Right atrium auricular region (tissue), 2 donors: ENCODE results near the gene YJU2. TPM values are rescaled to one million over a fixed set of nuclear protein-coding genes. Genes with fewer than 3 reads are reported as not detected.

Experiments used
- DNase-seq: peaks from one replicate; pipeline ENCODE4 v3.0.0-alpha.2; 2019; ENCODE audit warnings: low spot score
- H3K27ac ChIP-seq, 2 donors: fragments of 200-600 bp; sonication (generic); 1 replicate in 1 of 2; 2 replicates in 1 of 2; pipeline ENCODE4 v1.5.1; 2016 to 2019
- H3K27me3 ChIP-seq, 2 donors: fragments of 200-600 bp; sonication (generic); one replicate each; pipeline versions ENCODE4 v1.5.1 to v1.6.0; 2017 to 2019
- H3K36me3 ChIP-seq: fragments of 200-600 bp; sonication (generic); one replicate; pipeline ENCODE4 v1.5.1; 2016
- H3K4me1 ChIP-seq, 2 donors: fragments of 200-600 bp; sonication (generic); one replicate each; pipeline versions ENCODE4 v1.5.1 to v1.6.0; 2017 to 2019
- H3K4me3 ChIP-seq, 2 donors: fragments of 200-600 bp; sonication (generic); 1 replicate in 1 of 2; 2 replicates in 1 of 2; pipeline ENCODE4 v1.5.1; 2017 to 2019; ENCODE audit warnings: mild to moderate bottlenecking in 1 of 2, moderate library complexity in 1 of 2
- H3K9me3 ChIP-seq, 2 donors: fragments of 200-600 bp; sonication (generic); one replicate each; pipeline ENCODE4 v1.5.1; 2019
- total RNA-seq, 2 donors: library from RNA; depleted of rRNA; stranded (reverse); fragments of >200 nt; gene quantifications; one replicate each; pipeline ENCODE4 v1.1.0, GENCODE V29; 2016
- TF ChIP-seq, protein P1 (sequence below), 2 donors: fragments of 200-600 bp; sonication (generic); IDR thresholded peaks; one replicate each; pipeline ENCODE4 v1.5.1; 2019; ENCODE audit warnings: antibody characterized with exemption in 2 of 2

YJU2 gene
- total RNA-seq, 2 donors from 2014 or later, result 9.1 to 17.6 TPM

DNA sequence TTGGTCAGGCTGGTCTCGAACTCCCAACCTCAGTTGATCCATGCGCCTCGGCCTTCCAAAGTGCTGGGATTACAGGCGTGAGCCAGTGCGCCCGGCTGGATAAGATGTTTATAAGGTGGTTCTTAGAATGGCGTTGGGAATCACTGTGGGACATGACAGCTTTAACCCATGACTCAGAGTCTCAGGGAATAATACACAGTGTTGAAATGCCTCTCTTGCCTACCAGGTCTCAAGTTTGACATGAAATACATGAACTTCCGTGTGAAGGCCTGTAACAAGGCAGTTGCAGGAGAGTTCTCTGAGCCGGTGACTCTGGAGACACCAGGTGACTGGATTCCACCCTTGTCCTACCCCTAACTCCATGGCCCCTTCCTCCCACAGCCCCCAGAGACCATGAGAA, 70.1 kb downstream of the YJU2 start:
- no peaks in the 10 kb centered on the region for H3K36me3 ChIP-seq
- no peak overlapping the region for H3K4me3 ChIP-seq
- no peaks in the 10 kb centered on the region for H3K9me3 ChIP-seq
- H3K4me1 ChIP-seq, result no peaks in the 10 kb centered on the region
- TF ChIP-seq, protein P1, sequence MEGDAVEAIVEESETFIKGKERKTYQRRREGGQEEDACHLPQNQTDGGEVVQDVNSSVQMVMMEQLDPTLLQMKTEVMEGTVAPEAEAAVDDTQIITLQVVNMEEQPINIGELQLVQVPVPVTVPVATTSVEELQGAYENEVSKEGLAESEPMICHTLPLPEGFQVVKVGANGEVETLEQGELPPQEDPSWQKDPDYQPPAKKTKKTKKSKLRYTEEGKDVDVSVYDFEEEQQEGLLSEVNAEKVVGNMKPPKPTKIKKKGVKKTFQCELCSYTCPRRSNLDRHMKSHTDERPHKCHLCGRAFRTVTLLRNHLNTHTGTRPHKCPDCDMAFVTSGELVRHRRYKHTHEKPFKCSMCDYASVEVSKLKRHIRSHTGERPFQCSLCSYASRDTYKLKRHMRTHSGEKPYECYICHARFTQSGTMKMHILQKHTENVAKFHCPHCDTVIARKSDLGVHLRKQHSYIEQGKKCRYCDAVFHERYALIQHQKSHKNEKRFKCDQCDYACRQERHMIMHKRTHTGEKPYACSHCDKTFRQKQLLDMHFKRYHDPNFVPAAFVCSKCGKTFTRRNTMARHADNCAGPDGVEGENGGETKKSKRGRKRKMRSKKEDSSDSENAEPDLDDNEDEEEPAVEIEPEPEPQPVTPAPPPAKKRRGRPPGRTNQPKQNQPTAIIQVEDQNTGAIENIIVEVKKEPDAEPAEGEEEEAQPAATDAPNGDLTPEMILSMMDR (IDR thresholded peaks at IDR 0.05), result no peak
- no peak for DNase-seq
- no peaks in the 10 kb centered on the region for H3K27me3 ChIP-seq
- H3K27ac ChIP-seq, result no peak overlapping the region

DNA sequence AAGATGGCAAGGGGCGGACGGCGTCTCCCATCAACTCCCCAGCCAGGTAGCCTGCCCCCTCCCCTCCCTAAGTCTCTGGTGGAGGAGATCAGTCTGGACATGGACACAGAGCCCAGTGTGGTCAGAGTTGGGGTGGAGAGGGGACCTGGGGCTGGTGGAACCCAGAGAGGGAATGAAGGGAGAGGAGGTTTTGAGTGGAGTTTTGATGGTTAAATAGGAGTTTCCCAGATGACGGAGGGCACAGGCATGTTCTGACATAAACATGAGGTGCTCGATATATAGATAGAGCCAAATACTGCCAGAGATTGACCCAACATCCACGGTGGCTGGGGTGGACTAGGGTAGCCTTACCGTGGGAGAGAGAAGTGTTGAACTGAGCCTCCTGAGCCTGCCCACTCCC, 71.6 kb downstream of the YJU2 start:
- Histone ChIP-seq H3K27ac (no peak overlapping the region), H3K4me3 (no peak overlapping the region), H3K27me3 (no peaks in the 10 kb centered on the region), H3K36me3 (no peaks in the 10 kb centered on the region), H3K9me3 (no peaks in the 10 kb centered on the region), H3K4me1 (no peaks in the 10 kb centered on the region)
- TF ChIP-seq, protein P1 (IDR thresholded peaks at IDR 0.05), result no peak
- DNase-seq, result no peak

Other genes with a start within 250 kb of the YJU2 start
- 10 to 100 TPM; 10.9 to 11.4 TPM for gene PIAS4, start 239.3 kb upstream of the YJU2 start, total RNA-seq
- gene ZBTB7A, start 180.2 kb upstream of the YJU2 start, total RNA-seq, result 10 to 100 TPM; 33.8 to 50.0 TPM
- gene MAP2K2, start 123.0 kb upstream of the YJU2 start, total RNA-seq, result 10 to 100 TPM; 82.2 to 97.4 TPM
- not detected for gene CREB3L3, start 93.4 kb upstream of the YJU2 start, total RNA-seq
- gene SIRT6, start 64.5 kb upstream of the YJU2 start, total RNA-seq, result 10 to 100 TPM; 10.9 to 15.9 TPM
- 1 to 10 TPM in 1 of 2 donors, under 1 TPM in 1; 0.39 to 1.7 TPM for gene ANKRD24, start 64.4 kb upstream of the YJU2 start, total RNA-seq
- gene EBI3, start 17.6 kb upstream of the YJU2 start, total RNA-seq, result 1 to 10 TPM; 1.7 to 2.6 TPM
- 10 to 100 TPM; 24.2 to 24.6 TPM for gene SHD, start 32.2 kb downstream of the YJU2 start, total RNA-seq
- under 1 TPM in 1 of 2 donors, not detected in 1; 0.28 TPM for gene TMIGD2, start 55.3 kb downstream of the YJU2 start, total RNA-seq
- gene FSD1, start 57.5 kb downstream of the YJU2 start, total RNA-seq, result not detected
- gene STAP2, start 91.7 kb downstream of the YJU2 start, total RNA-seq, result 10 to 100 TPM in 1 of 2 donors, 1 to 10 TPM in 1; 4.8 to 11.8 TPM
- gene MPND, start 96.5 kb downstream of the YJU2 start, total RNA-seq, result 1 to 10 TPM; 6.2 to 7.3 TPM
- 10 to 100 TPM; 17.5 to 31.9 TPM for gene SH3GL1, start 153.5 kb downstream of the YJU2 start, total RNA-seq
- 1 to 10 TPM; 2.6 to 5.0 TPM for gene CHAF1A, start 155.6 kb downstream of the YJU2 start, total RNA-seq
- gene UBXN6, start 210.7 kb downstream of the YJU2 start, total RNA-seq, result 100 to 1,000 TPM in 1 of 2 donors, 10 to 100 TPM in 1; 52.8 to 100 TPM
- gene HDGFL2, start 225.2 kb downstream of the YJU2 start, total RNA-seq, result 10 to 100 TPM; 18.3 to 24.8 TPM